GM23338 (cell line): ENCODE results near the gene MYO1E. TPM values are rescaled to one million over a fixed set of nuclear protein-coding genes. Genes with fewer than 3 reads are reported as not detected.

Experiments used
- ATAC-seq: fragments of 200-7000 bp; cut with Tn5 transposase; 3 replicates; pipeline ENCODE4 v1.9.1; 2020
- DNase-seq: peaks from one replicate; pipeline ENCODE4 v3.0.0-alpha.2; 2015; ENCODE audit warnings: low spot score
- H2AFZ ChIP-seq: fragments of 200-600 bp; sonication (generic); 2 replicates; pipeline ENCODE4 v1.8.0; 2016; ENCODE audit warnings: antibody characterized with exemption, mild to moderate bottlenecking, moderate library complexity
- H3F3A ChIP-seq: fragments of 200-600 bp; sonication (generic); replicated peaks from 2 replicates; pipeline ENCODE4 v1.8.0; 2017; ENCODE audit warnings: antibody characterized with exemption, mixed run types, low read depth
- H3K27ac ChIP-seq: fragments of 200-600 bp; sonication (generic); 2 replicates; pipeline ENCODE4 v1.6.1; 2016; ENCODE audit warnings: low read depth
- H3K27me3 ChIP-seq: fragments of 200-600 bp; sonication (generic); 2 replicates; pipeline ENCODE4 v1.8.0; 2016; ENCODE audit warnings: mild to moderate bottlenecking, mixed run types, moderate library complexity; ENCODE audit not compliant: insufficient read depth
- H3K36me3 ChIP-seq: fragments of 200-600 bp; sonication (generic); 2 replicates; pipeline ENCODE4 v1.8.0; 2016; ENCODE audit warnings: mild to moderate bottlenecking; ENCODE audit not compliant: insufficient read depth
- H3K4me1 ChIP-seq: fragments of 200-600 bp; sonication (generic); 2 replicates; pipeline ENCODE4 v1.8.0; 2016; ENCODE audit warnings: mild to moderate bottlenecking, moderate library complexity; ENCODE audit not compliant: insufficient read depth
- H3K4me2 ChIP-seq: fragments of 200-600 bp; sonication (generic); 2 replicates; pipeline ENCODE4 v1.7.1; 2017; ENCODE audit warnings: mixed run types
- H3K4me3 ChIP-seq: fragments of 200-600 bp; sonication (generic); 2 replicates; pipeline ENCODE4 v1.6.1; 2016; ENCODE audit warnings: mixed run types
- H3K79me2 ChIP-seq: fragments of 200-600 bp; sonication (generic); replicated peaks from 2 replicates; pipeline ENCODE4 v1.8.0; 2017; ENCODE audit warnings: mild to moderate bottlenecking; ENCODE audit not compliant: insufficient read depth
- H3K9me2 ChIP-seq: fragments of 200-600 bp; sonication (generic); 2 replicates; pipeline ENCODE4 v1.8.0; 2017; ENCODE audit not compliant: insufficient read depth
- H4K20me1 ChIP-seq: fragments of 200-600 bp; sonication (generic); replicated peaks from 2 replicates; pipeline ENCODE4 v1.8.0; 2017; ENCODE audit warnings: mild to moderate bottlenecking; ENCODE audit not compliant: insufficient read depth
- H3K27ac Mint-ChIP-seq: 2 replicates; pipeline ENCODE4 v1.8.0; 2020; ENCODE audit warnings: inconsistent platforms, mild to moderate bottlenecking, moderate library complexity, mixed read lengths
- H3K27me3 Mint-ChIP-seq: 3 replicates; pipeline ENCODE4 v1.8.0; 2022; ENCODE audit warnings: low read depth, mild to moderate bottlenecking, moderate library complexity, mixed read lengths, inconsistent platforms; ENCODE audit not compliant: insufficient read depth, poor library complexity
- H3K36me3 Mint-ChIP-seq: 3 replicates; pipeline ENCODE4 v1.8.0; 2021; ENCODE audit warnings: low read depth, mild to moderate bottlenecking, inconsistent platforms, moderate library complexity, mixed read lengths
- H3K4me1 Mint-ChIP-seq: 3 replicates; pipeline ENCODE4 v1.8.0; 2020; ENCODE audit warnings: mild to moderate bottlenecking, inconsistent platforms, mixed read lengths
- H3K4me3 Mint-ChIP-seq: 3 replicates; pipeline ENCODE4 v1.8.0; 2021; ENCODE audit warnings: moderate library complexity, mild to moderate bottlenecking, inconsistent platforms, mixed read lengths
- H3K9me3 Mint-ChIP-seq: 3 replicates; pipeline ENCODE4 v1.8.0; 2020; ENCODE audit warnings: moderate library complexity, mild to moderate bottlenecking, inconsistent platforms, mixed read lengths
- CREB1 ChIP-seq: fragments of 250-450 bp; sonication (Bioruptor Pico); IDR thresholded peaks from 2 replicates; pipeline ENCODE4 v1.5.0; 2020; ENCODE audit warnings: low read depth, mild to moderate bottlenecking, moderate library complexity
- EZH2 ChIP-seq: fragments of 200-600 bp; sonication (generic); IDR thresholded peaks from one replicate; pipeline ENCODE4 v1.8.0; 2017; ENCODE audit warnings: antibody characterized with exemption, mild to moderate bottlenecking, low read depth; ENCODE audit not compliant: unreplicated experiment
- EZH2phosphoT487 ChIP-seq: fragments of 200-600 bp; sonication (generic); IDR thresholded peaks from one replicate; pipeline ENCODE4 v1.8.1; 2018; ENCODE audit warnings: antibody characterized with exemption; ENCODE audit not compliant: unreplicated experiment
- NANOG ChIP-seq: IDR thresholded peaks from 2 replicates; pipeline ENCODE4 v1.6.1; 2016; ENCODE audit warnings: antibody characterized with exemption, borderline replicate concordance
- POLR2AphosphoS5 ChIP-seq: IDR thresholded peaks from 2 replicates; pipeline ENCODE4 v1.6.1; 2016; ENCODE audit warnings: antibody characterized with exemption, low read depth
- STAT1 ChIP-seq: IDR thresholded peaks from one replicate; pipeline ENCODE4 v1.6.1; 2016; ENCODE audit warnings: antibody characterized with exemption; ENCODE audit not compliant: unreplicated experiment
- ZNF114 ChIP-seq: fragments of 250-450 bp; sonication (Bioruptor Pico); IDR thresholded peaks from 2 replicates; pipeline ENCODE4 v1.5.0; 2020; ENCODE audit warnings: mild to moderate bottlenecking, moderate library complexity
- ZNF331 ChIP-seq: fragments of 250-450 bp; sonication (Bioruptor Pico); IDR thresholded peaks from 2 replicates; pipeline ENCODE4 v1.5.0; 2020; ENCODE audit warnings: low read depth, mild to moderate bottlenecking, moderate library complexity
- polyA plus RNA-seq: library from polyadenylated mRNA; unstranded; fragments of >200 nt; fragmentation: Nextera tagmentation; extraction: Ambion mirVana; gene quantifications from 2 replicates; pipeline ENCODE4 v1.2.1, GENCODE V29; 2016
- total RNA-seq: library from RNA; depleted of rRNA; stranded (reverse); fragments of >200 nt; shearing (Covaris generic); gene quantifications from 2 replicates; pipeline ENCODE4 v1.2.3, GENCODE V29; 2014
- TF ChIP-seq, protein P1 (sequence below): IDR thresholded peaks from one replicate; pipeline ENCODE4 v1.6.1; 2018; ENCODE audit warnings: antibody characterized with exemption; ENCODE audit not compliant: unreplicated experiment
- TF ChIP-seq, protein P2 (sequence below), 2 experiments: fragments of 200-600 bp in 1 of 2; sonication (generic) in 1 of 2; conservative IDR thresholded peaks; 2 replicates each; pipeline versions ENCODE4 v1.5.1 to v1.6.1; 2016 to 2017; ENCODE audit warnings: antibody characterized with exemption in 2 of 2, low read depth in 2 of 2, mild to moderate bottlenecking in 2 of 2, moderate library complexity in 1 of 2
- TF ChIP-seq, protein P3 (sequence below): IDR thresholded peaks from 2 replicates; pipeline ENCODE4 v1.6.1; 2016; ENCODE audit warnings: antibody characterized with exemption
- TF ChIP-seq, protein P4 (sequence below): fragments of 250-450 bp; sonication (Bioruptor Pico); IDR thresholded peaks from 2 replicates; pipeline ENCODE4 v1.5.0; 2020; ENCODE audit warnings: mild to moderate bottlenecking, moderate library complexity

Gene MYO1E
- total and polyA plus RNA-seq, 2 experiments from 2014 or later: 68.3 to 131 TPM

DNA sequence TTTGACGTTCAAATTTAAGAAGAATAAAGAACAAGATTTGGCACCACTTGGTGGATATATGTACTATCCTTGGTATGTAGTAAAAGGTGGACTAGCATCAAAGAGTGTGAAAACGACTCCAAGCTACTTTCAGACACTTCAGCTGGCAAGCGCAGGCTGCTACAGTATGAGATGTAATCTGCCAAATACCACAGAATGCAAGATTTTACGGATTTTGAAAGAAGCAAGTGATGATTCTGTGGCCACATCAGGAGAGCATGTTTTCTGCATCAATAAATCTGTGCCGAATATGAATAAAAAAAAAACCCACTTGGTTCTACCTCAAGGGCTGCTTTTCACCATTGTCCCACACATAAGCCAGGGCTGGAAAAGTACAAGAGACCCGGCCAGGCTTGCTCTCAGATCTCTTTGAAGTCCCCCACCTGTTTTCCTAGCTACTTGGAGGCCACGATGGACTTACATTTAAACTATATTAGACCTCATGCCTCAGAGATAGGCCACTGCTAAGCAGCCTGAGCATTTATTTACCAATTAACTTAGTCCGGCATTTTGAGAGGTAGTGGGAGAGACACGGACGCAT, 37.4 kb downstream of the MYO1E start:
- H3K36me3 Mint-ChIP-seq: no peaks in the 10 kb centered on the region; the same call in 2 of the 3 replicates
- no peaks in the 10 kb centered on the region for H3K9me2 ChIP-seq
- no peaks in the 10 kb centered on the region; the same call in none of the 2 replicates for H4K20me1 ChIP-seq
- peaks cover 74% of the 10 kb centered on the region for H3K79me2 ChIP-seq
- DNase-seq (no peak), ATAC-seq (no peak; the same call in 2 of the 3 replicates)
- no peak overlapping the region for H3K4me3 ChIP-seq
- no peaks in the 10 kb centered on the region for H3K27me3 ChIP-seq
- H3K4me2 ChIP-seq: no peak overlapping the region
- peaks cover 5% of the 10 kb centered on the region for H3K27me3 Mint-ChIP-seq
- TF ChIP-seq, protein P1, sequence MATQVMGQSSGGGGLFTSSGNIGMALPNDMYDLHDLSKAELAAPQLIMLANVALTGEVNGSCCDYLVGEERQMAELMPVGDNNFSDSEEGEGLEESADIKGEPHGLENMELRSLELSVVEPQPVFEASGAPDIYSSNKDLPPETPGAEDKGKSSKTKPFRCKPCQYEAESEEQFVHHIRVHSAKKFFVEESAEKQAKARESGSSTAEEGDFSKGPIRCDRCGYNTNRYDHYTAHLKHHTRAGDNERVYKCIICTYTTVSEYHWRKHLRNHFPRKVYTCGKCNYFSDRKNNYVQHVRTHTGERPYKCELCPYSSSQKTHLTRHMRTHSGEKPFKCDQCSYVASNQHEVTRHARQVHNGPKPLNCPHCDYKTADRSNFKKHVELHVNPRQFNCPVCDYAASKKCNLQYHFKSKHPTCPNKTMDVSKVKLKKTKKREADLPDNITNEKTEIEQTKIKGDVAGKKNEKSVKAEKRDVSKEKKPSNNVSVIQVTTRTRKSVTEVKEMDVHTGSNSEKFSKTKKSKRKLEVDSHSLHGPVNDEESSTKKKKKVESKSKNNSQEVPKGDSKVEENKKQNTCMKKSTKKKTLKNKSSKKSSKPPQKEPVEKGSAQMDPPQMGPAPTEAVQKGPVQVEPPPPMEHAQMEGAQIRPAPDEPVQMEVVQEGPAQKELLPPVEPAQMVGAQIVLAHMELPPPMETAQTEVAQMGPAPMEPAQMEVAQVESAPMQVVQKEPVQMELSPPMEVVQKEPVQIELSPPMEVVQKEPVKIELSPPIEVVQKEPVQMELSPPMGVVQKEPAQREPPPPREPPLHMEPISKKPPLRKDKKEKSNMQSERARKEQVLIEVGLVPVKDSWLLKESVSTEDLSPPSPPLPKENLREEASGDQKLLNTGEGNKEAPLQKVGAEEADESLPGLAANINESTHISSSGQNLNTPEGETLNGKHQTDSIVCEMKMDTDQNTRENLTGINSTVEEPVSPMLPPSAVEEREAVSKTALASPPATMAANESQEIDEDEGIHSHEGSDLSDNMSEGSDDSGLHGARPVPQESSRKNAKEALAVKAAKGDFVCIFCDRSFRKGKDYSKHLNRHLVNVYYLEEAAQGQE: no peak
- TF ChIP-seq EZH2phosphoT487 (no peak), ZNF331 (no peak), STAT1 (no peak), EZH2 (no peak), CREB1 (no peak), NANOG (no peak), ZNF114 (no peak), POLR2AphosphoS5 (no peak)
- TF ChIP-seq, protein P2, sequence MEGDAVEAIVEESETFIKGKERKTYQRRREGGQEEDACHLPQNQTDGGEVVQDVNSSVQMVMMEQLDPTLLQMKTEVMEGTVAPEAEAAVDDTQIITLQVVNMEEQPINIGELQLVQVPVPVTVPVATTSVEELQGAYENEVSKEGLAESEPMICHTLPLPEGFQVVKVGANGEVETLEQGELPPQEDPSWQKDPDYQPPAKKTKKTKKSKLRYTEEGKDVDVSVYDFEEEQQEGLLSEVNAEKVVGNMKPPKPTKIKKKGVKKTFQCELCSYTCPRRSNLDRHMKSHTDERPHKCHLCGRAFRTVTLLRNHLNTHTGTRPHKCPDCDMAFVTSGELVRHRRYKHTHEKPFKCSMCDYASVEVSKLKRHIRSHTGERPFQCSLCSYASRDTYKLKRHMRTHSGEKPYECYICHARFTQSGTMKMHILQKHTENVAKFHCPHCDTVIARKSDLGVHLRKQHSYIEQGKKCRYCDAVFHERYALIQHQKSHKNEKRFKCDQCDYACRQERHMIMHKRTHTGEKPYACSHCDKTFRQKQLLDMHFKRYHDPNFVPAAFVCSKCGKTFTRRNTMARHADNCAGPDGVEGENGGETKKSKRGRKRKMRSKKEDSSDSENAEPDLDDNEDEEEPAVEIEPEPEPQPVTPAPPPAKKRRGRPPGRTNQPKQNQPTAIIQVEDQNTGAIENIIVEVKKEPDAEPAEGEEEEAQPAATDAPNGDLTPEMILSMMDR (conservative IDR thresholded peaks at IDR 0.05; ENCODE audit: low read depth in 2 of 2): no peak
- TF ChIP-seq, protein P3, sequence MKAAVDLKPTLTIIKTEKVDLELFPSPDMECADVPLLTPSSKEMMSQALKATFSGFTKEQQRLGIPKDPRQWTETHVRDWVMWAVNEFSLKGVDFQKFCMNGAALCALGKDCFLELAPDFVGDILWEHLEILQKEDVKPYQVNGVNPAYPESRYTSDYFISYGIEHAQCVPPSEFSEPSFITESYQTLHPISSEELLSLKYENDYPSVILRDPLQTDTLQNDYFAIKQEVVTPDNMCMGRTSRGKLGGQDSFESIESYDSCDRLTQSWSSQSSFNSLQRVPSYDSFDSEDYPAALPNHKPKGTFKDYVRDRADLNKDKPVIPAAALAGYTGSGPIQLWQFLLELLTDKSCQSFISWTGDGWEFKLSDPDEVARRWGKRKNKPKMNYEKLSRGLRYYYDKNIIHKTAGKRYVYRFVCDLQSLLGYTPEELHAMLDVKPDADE: no peak
- TF ChIP-seq, protein P4, sequence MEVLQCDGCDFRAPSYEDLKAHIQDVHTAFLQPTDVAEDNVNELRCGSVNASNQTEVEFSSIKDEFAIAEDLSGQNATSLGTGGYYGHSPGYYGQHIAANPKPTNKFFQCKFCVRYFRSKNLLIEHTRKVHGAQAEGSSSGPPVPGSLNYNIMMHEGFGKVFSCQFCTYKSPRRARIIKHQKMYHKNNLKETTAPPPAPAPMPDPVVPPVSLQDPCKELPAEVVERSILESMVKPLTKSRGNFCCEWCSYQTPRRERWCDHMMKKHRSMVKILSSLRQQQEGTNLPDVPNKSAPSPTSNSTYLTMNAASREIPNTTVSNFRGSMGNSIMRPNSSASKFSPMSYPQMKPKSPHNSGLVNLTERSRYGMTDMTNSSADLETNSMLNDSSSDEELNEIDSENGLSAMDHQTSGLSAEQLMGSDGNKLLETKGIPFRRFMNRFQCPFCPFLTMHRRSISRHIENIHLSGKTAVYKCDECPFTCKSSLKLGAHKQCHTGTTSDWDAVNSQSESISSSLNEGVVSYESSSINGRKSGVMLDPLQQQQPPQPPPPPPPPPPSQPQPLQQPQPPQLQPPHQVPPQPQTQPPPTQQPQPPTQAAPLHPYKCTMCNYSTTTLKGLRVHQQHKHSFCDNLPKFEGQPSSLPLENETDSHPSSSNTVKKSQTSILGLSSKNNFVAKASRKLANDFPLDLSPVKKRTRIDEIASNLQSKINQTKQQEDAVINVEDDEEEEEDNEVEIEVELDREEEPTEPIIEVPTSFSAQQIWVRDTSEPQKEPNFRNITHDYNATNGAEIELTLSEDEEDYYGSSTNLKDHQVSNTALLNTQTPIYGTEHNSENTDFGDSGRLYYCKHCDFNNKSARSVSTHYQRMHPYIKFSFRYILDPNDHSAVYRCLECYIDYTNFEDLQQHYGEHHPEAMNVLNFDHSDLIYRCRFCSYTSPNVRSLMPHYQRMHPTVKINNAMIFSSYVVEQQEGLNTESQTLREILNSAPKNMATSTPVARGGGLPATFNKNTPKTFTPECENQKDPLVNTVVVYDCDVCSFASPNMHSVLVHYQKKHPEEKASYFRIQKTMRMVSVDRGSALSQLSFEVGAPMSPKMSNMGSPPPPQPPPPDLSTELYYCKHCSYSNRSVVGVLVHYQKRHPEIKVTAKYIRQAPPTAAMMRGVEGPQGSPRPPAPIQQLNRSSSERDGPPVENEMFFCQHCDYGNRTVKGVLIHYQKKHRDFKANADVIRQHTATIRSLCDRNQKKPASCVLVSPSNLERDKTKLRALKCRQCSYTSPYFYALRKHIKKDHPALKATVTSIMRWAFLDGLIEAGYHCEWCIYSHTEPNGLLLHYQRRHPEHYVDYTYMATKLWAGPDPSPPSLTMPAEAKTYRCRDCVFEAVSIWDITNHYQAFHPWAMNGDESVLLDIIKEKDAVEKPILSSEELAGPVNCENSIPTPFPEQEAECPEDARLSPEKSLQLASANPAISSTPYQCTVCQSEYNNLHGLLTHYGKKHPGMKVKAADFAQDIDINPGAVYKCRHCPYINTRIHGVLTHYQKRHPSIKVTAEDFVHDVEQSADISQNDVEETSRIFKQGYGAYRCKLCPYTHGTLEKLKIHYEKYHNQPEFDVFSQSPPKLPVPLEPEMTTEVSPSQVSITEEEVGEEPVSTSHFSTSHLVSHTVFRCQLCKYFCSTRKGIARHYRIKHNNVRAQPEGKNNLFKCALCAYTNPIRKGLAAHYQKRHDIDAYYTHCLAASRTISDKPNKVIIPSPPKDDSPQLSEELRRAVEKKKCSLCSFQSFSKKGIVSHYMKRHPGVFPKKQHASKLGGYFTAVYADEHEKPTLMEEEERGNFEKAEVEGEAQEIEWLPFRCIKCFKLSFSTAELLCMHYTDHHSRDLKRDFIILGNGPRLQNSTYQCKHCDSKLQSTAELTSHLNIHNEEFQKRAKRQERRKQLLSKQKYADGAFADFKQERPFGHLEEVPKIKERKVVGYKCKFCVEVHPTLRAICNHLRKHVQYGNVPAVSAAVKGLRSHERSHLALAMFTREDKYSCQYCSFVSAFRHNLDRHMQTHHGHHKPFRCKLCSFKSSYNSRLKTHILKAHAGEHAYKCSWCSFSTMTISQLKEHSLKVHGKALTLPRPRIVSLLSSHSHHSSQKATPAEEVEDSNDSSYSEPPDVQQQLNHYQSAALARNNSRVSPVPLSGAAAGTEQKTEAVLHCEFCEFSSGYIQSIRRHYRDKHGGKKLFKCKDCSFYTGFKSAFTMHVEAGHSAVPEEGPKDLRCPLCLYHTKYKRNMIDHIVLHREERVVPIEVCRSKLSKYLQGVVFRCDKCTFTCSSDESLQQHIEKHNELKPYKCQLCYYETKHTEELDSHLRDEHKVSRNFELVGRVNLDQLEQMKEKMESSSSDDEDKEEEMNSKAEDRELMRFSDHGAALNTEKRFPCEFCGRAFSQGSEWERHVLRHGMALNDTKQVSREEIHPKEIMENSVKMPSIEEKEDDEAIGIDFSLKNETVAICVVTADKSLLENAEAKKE (CRISPR knock-in tag): no peak
- no peak overlapping the region for H3K27ac ChIP-seq
- H3K36me3 ChIP-seq: no peaks in the 10 kb centered on the region
- peaks cover 26% of the 10 kb centered on the region; the same call in 2 of the 3 replicates for H3K4me1 Mint-ChIP-seq
- H3K9me3 Mint-ChIP-seq: peaks cover 2% of the 10 kb centered on the region; the same call in 1 of the 3 replicates
- no peak overlapping the region for H2AFZ ChIP-seq
- H3K4me1 ChIP-seq: peaks cover 15% of the 10 kb centered on the region; the same call in 1 of the 2 replicates
- no peak overlapping the region for H3K4me3 Mint-ChIP-seq
- H3K27ac Mint-ChIP-seq: no peak overlapping the region; the same call in 1 of the 2 replicates
- H3F3A ChIP-seq: no peaks in the 10 kb centered on the region
